Ovary (tissue), 9 donors: ENCODE measurements around the gene SUV39H2. TPM values are rescaled to one million over a fixed set of nuclear protein-coding genes. Genes with fewer than 3 reads are reported as not detected.
"Not testable (repeated sequence)": the region's sequence is repeated elsewhere in the genome, so short reads cannot be mapped to it uniquely, and the experiment has no call there.

Experiments used
- DNase-seq, 5 donors: peaks; one replicate each; pipeline ENCODE4 v3.0.0-alpha.2; 2019 to 2020
- H3K27ac ChIP-seq, 2 donors: fragments of 200-600 bp; one replicate each; pipeline versions ENCODE4 v1.5.1 to v1.8.0; 2019 to 2022
- H3K27me3 ChIP-seq: fragments of 200-600 bp; one replicate; pipeline ENCODE4 v1.8.0; 2022
- H3K36me3 ChIP-seq: fragments of 200-600 bp; sonication (generic); one replicate; pipeline ENCODE4 v1.5.1; 2019
- H3K4me1 ChIP-seq: one replicate; pipeline ENCODE4 v1.8.1; 2013; ENCODE audit warnings: mild to moderate bottlenecking, moderate library complexity; ENCODE audit not compliant: insufficient read depth
- H3K4me3 ChIP-seq: fragments of 200-600 bp; sonication (generic); one replicate; pipeline ENCODE4 v1.5.1; 2017
- H3K9me3 ChIP-seq, 2 donors: fragments of 200-600 bp in 1 of 2; sonication (generic) in 1 of 2; one replicate each; pipeline versions ENCODE4 v1.5.1 to v1.8.1; 2013 to 2019; ENCODE audit warnings: mild to moderate bottlenecking in 1 of 2, moderate library complexity in 1 of 2
- EP300 ChIP-seq: sonication (generic); formaldehyde crosslinking; IDR thresholded peaks from one replicate; pipeline ENCODE4 v1.6.1; 2017; ENCODE audit warnings: antibody characterized with exemption
- POLR2A ChIP-seq: fragments of 450-650 bp; IDR thresholded peaks from one replicate; pipeline ENCODE4 v1.6.1; 2017; ENCODE audit warnings: antibody characterized with exemption, mild to moderate bottlenecking, moderate library complexity
- whole genome bisulfite sequencing, 3 donors: extraction: QIAGEN DNeasy Blood & Tissue Kit in 1 of 3; methylation state at CpG; one replicate each; pipeline versions ENCODE4 v1.1.5 to v1.1.7; 2013 to 2017; 5-methylcytosine and 5-hydroxymethylcytosine counted together
- intact Hi-C, 4 donors: fragments of 100-400 bp; cut with DNase I; formaldehyde crosslinking; loops; one replicate each; pipeline versions ENCODE4 v1.11.0 to v1.15.1; 2022 to 2023
- polyA plus RNA-seq, 2 donors: library from polyadenylated mRNA; stranded (reverse); fragments of 200-250 nt in 1 of 2; fragments of 350-450 nt in 1 of 2; fragmentation: Illumina TruSeq in 1 of 2; extraction: RNeasy Lipid Tissue Mini Kit (QIAGEN cat#74804) in 1 of 2; gene quantifications; one replicate each; pipeline ENCODE4 v1.2.3, GENCODE V29; 2013 to 2014
- total RNA-seq, 7 donors: library from RNA; depleted of rRNA in 2 of 7; stranded (reverse); fragments of >200 nt in 2 of 7; fragmentation: NEBNext Ultra II Directional in 3 of 7; extraction: Animal tissue kit (Norgen Biotek cat#: 25700) in 3 of 7; gene quantifications; one replicate each; pipeline versions ENCODE4 v1.1.0 to v1.2.4, GENCODE V29; 2016 to 2023
- TF ChIP-seq, protein P1 (sequence below), 3 donors: fragments of 450-650 bp in 2 of 3; fragments of 200-600 bp in 1 of 3; IDR thresholded peaks; one replicate each; pipeline versions ENCODE4 v1.5.1 to v1.8.0; 2016 to 2022; ENCODE audit warnings: antibody characterized with exemption in 3 of 3, mild to moderate bottlenecking in 1 of 3
- donor health status: DM: no; HTN: no; CAD: no; lungs with moderate emphysema.
- donor health status: DM: no; HTN: no; CAD: no.
- donor health status: Bipolar disorder and iron deficiency.
- donor health status: DM: yes; HTN: yes; CAD: no.
- donor health status: DM: no; HTN: no; CAD: no.
- donor health status: DM: yes; HTN: yes; CAD: no.

The SUV39H2 gene
- total and polyA plus RNA-seq, 9 donors: 3.0 to 16.4 (median 7.1) TPM

- Histone ChIP-seq H3K4me3 (no peak overlapping the region), H3K9me3 (no peaks in the 10 kb centered on the region), H3K27ac (no peak overlapping the region), H3K27me3 (no peaks in the 10 kb centered on the region), H3K4me1 (no peaks in the 10 kb centered on the region), H3K36me3 (no peaks in the 10 kb centered on the region)
- DNase-seq: no peak
- WGBS, 3 donors: 34 to 54% (median 48%) methylated on average over 1 of the region's 1 CpG
- intact Hi-C loops: no loop called here
- no peak for TF ChIP-seq POLR2A
- TF ChIP-seq, protein P1, sequence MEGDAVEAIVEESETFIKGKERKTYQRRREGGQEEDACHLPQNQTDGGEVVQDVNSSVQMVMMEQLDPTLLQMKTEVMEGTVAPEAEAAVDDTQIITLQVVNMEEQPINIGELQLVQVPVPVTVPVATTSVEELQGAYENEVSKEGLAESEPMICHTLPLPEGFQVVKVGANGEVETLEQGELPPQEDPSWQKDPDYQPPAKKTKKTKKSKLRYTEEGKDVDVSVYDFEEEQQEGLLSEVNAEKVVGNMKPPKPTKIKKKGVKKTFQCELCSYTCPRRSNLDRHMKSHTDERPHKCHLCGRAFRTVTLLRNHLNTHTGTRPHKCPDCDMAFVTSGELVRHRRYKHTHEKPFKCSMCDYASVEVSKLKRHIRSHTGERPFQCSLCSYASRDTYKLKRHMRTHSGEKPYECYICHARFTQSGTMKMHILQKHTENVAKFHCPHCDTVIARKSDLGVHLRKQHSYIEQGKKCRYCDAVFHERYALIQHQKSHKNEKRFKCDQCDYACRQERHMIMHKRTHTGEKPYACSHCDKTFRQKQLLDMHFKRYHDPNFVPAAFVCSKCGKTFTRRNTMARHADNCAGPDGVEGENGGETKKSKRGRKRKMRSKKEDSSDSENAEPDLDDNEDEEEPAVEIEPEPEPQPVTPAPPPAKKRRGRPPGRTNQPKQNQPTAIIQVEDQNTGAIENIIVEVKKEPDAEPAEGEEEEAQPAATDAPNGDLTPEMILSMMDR (IDR thresholded peaks at IDR 0.05): peak in 1 of 3 donors; percentile 17
- TF ChIP-seq EP300: no peak
Observed at GRCh38 chr10:14904316-14904732, 25.7 kb downstream of the SUV39H2 start.

- Histone ChIP-seq H3K9me3 (no peaks in the 10 kb centered on the region), H3K36me3 (no peaks in the 10 kb centered on the region), H3K4me3 (no peak overlapping the region), H3K4me1 (no peaks in the 10 kb centered on the region), H3K27ac (no peak overlapping the region), H3K27me3 (no peaks in the 10 kb centered on the region)
- intact Hi-C loops: no loop called here
- WGBS, 3 donors: 91 to 99% (median 98%) methylated on average over 2 of the region's 2 CpGs
- no peak for DNase-seq
- no peak for TF ChIP-seq POLR2A
- TF ChIP-seq, protein P1 (IDR thresholded peaks at IDR 0.05): no peak
- no peak for TF ChIP-seq EP300
Observed at GRCh38 chr10:14904864-14905263, 26.2 kb downstream of the SUV39H2 start.

- no peaks in the 10 kb centered on the region for H3K27me3 ChIP-seq
- intact Hi-C loops: no loop called here
- no peak for TF ChIP-seq POLR2A
- TF ChIP-seq, protein P1 (IDR thresholded peaks at IDR 0.05): no peak
- no peak for TF ChIP-seq EP300
Observed at GRCh38 chr10:14905890-14906289, 27.2 kb downstream of the SUV39H2 start.

GRCh38 chr10:14906765-14907164 lies 28.1 kb downstream of the SUV39H2 start:
- Histone ChIP-seq H3K27ac (no peak overlapping the region), H3K4me1 (no peaks in the 10 kb centered on the region), H3K27me3 (no peaks in the 10 kb centered on the region), H3K9me3 (no peaks in the 10 kb centered on the region), H3K36me3 (no peaks in the 10 kb centered on the region), H3K4me3 (no peak overlapping the region)
- TF ChIP-seq, protein P1 (IDR thresholded peaks at IDR 0.05): no peak
- TF ChIP-seq EP300: no peak
- no peak for TF ChIP-seq POLR2A
- no peak for DNase-seq
- intact Hi-C loops: no loop called here
- WGBS, 3 donors: 94 to 100% (median 100%) methylated on average over 2 of the region's 2 CpGs

More at GRCh38 chr10:14905890-14906289, 27.2 kb downstream of the SUV39H2 start:
- 90 to 96% (median 95%) methylated on average over 2 of the region's 2 CpGs for WGBS, 3 donors
- no peaks in the 10 kb centered on the region for H3K4me1 ChIP-seq
- no peak overlapping the region for H3K27ac ChIP-seq
- no peaks in the 10 kb centered on the region for H3K36me3 ChIP-seq
- H3K4me3 ChIP-seq: no peak overlapping the region
- no peak for DNase-seq
- H3K9me3 ChIP-seq: no peaks in the 10 kb centered on the region

DNA sequence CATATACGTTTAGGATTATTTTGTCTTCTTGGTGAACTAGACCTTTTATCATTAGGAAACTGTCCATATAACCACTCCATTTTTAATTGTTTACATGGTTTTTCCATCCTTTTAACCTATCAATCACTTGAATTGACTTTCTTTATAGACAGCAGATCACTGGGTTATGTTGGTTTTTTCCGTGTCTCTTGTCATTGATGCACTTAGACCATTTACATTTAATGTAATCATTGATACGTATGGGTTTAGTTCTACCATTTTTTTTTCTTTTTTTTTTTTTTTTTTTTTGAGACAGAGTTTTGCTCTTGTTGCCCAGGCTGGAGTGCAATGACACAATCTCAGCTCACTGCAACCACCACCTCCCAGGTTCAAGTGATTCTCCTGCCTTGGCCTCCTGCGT lies 28.9 kb downstream of the SUV39H2 start:
- intact Hi-C loops, H3K9me3 ChIP-seq, H3K4me3 ChIP-seq, H3K4me1 ChIP-seq, H3K27me3 ChIP-seq, H3K27ac ChIP-seq, H3K36me3 ChIP-seq, DNase-seq: not testable (repeated sequence)
- WGBS, 3 donors: 96 to 98% (median 97%) methylated on average over 4 of the region's 4 CpGs
